Measurements from ENCODE around the gene SEMA4B. TPM values are rescaled to one million over a fixed set of nuclear protein-coding genes. Genes with fewer than 3 reads are reported as not detected.

The SEMA4B gene
- total and polyA plus RNA-seq, 2 of the 8 experiments (the other 6 are each of a cell fraction or from before 2014, with no cell fraction given), result 42.7 to 43.0 TPM

GRCh38 chr15:90257776-90258175, 56.6 kb downstream of the SEMA4B start (continued):
- TF ChIP-seq NANOG (IDR thresholded peaks at IDR 0.05; ENCODE audit: insufficient read depth, low read depth, low read length, poor library complexity, severe bottlenecking), result no peak
- no peak for TF ChIP-seq TBP (IDR thresholded peaks at IDR 0.05; ENCODE audit: low read depth, low read length)
- TF ChIP-seq CREB1 (IDR thresholded peaks at IDR 0.05), result no peak
- TF ChIP-seq JUND (IDR thresholded peaks at IDR 0.05; ENCODE audit: low read length), result no peak
- no peak for TF ChIP-seq SP1 (IDR thresholded peaks at IDR 0.05; ENCODE audit: low read depth, low read length)
- no peak for TF ChIP-seq ZNF274 (IDR thresholded peaks at IDR 0.05; ENCODE audit: borderline replicate concordance, extremely low read depth, low read length)
